ENCODE results near the gene STAT1.
"Not testable (repeated sequence)": the region's sequence is repeated elsewhere in the genome, so short reads cannot be mapped to it uniquely, and the experiment has no call there.

Gene STAT1

DNA sequence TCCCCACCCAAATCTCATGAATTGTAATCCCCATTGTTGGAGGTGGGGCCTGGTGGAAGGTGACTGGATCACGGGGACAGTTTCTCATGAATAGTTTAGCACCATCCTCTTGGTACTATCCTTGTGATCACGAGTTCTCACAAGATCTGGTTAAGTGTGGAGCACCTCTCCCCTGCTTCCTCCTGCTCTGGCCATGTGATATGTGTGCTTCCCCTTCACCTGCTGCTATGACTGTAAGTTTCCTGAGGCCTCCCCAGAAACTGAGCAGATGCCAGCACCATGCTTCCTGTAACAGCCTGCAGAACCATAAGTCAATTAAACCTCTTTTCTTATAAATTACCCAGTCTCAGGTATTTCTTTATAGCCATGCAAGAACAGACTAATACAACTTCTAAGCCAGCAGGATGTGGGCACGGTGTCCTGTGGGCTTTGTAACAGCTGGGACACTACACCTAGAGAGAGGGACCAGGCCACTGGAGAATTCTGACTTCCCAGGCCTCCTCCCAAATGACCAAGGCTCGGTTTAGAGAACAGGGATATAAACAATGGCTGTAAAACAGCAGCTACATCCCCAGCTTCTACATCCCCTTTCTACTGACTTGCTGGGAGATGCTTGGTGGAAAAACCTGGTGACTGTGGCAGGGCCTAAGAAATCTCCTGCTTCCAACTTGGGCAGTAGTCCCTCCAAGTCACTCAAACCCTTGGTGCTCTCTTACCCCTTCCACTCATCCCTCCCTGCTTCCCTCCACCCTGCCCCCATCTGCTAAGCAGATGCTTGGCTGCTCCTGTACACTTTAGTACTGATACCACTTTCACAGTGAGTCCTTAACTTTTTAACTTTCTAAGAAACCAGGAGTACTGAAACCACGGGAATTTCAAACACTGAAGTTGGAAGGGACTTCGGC, 10.3 kb downstream of the STAT1 start:
- no peak overlapping the region for H3K4me3 Mint-ChIP-seq
- peaks cover 72% of the 10 kb centered on the region for H3K4me1 Mint-ChIP-seq

DNA sequence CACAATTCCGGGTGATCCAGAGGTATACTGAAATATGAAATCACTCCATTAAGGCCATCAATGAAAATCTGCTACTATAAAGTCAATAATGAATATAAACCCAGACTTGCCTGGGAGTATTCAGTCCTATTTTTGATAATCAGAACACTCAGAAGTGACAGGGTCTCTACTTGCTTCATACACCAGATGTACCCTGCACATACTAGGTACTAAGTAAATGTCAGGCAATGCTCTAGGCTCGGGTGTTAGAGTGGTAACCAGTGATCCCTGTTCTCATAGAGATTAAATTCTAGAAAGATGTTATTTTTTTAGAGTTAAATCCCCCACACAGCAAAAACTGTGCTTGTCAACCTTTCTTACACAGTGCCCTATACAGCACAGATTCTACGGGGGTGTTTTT, 12.3 kb downstream of the STAT1 start:
- ATAC-seq (no peak), DNase-seq (ENCODE audit: low spot score in 2 of 2) (no peak)
- H3K27ac Mint-ChIP-seq, result peak overlapping the region; percentile 67
- peaks cover 100% of the 10 kb centered on the region for H3K36me3 Mint-ChIP-seq
- no peak overlapping the region for H3K4me3 Mint-ChIP-seq
- H3K4me1 Mint-ChIP-seq, result peaks cover 67% of the 10 kb centered on the region
- H3K9me3 Mint-ChIP-seq, result peaks cover 5% of the 10 kb centered on the region

More for the DNA sequence above, 10.3 kb downstream of the STAT1 start:
- Mint-ChIP-seq H3K36me3 (peaks cover 100% of the 10 kb centered on the region), H3K9me3 (peaks cover 5% of the 10 kb centered on the region), H3K27ac (peak overlapping the region; percentile 84)
- no peak for ATAC-seq
- no peak for DNase-seq (ENCODE audit: low spot score in 2 of 2)

DNA sequence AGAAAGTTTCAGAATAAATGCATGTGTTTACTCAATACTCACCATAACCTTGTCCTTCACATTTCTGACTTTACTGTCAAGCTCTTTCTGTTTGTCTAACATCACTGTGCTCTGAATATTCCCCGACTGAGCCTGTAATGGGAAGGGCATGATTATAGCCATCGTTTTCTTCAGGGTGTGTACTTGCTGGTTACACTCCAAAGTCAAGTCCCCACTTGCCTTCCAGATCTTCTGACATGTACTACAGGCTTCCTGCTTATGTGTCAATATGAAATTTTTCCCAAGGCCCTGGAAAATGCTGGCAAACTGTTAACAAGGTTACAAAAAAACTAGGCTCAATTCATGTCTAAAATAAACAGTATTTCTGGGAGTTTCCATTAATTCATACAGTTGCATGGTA, 12.9 kb downstream of the STAT1 start:
- peak overlapping the region; percentile 67 for H3K27ac Mint-ChIP-seq
- ATAC-seq (peak; percentile 15), DNase-seq (ENCODE audit: low spot score in 2 of 2) (no peak)
- H3K4me3 Mint-ChIP-seq, result peak overlapping the region; percentile 1
- peaks cover 71% of the 10 kb centered on the region for H3K4me1 Mint-ChIP-seq
- peaks cover 5% of the 10 kb centered on the region for H3K9me3 Mint-ChIP-seq
- peaks cover 100% of the 10 kb centered on the region for H3K36me3 Mint-ChIP-seq

DNA sequence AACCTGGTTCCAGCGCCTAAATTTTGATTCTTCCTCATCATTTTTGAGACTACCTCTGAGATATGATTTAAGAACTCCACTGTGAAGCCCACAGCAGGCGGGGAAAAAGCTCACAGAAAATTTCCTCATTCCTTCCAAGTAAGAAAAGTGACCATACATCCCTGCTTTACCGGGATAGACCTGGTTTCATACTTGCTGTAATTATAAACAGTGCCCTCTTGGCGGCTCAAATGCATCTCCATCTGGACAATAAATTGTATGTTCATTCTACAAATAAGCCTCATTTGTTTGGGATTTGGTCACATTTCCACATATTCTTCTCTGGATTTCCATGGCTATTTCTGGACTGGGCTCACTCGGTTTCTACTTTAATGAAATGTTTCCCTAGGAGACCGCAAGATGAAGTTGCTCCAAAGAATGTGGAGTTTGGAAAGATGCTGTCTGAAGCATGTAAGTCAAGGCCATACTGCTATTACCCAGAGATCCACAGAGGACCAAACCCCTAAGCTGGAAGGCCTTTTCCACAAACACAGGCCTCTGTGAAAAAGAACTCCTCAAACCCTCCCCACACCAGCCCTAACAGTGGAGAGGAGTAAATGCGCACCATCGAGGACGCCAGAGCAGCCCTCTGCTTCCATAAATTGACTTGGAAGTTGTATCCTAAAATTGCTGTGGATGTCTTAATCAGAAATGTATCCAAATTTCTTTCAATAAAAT, 13.9 kb downstream of the STAT1 start:
- Mint-ChIP-seq H3K36me3 (peaks cover 100% of the 10 kb centered on the region), H3K4me3 (no peak overlapping the region), H3K9me3 (peaks cover 10% of the 10 kb centered on the region), H3K4me1 (peaks cover 77% of the 10 kb centered on the region), H3K27ac (peak overlapping the region; percentile 67)
- ATAC-seq, result no peak
- DNase-seq (ENCODE audit: low spot score in 2 of 2), result no peak

DNA sequence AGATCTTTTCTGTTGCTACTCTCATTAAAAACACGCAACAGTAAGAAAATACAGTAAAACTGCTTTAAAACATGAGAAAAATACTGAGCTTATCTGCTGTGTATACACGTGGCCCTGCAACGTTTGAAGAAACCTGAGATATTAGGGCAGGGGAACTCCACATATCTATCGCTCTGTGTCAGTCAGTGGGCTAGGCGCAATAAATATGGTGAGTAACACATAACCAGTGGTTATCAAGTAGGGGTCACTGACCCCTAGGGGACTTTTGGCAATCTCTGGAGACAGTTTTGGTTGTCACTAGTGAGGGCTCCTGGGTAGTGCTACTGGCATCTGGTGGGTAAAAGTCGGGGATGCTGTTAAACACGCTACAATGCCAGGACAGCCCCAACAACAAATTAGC, 14.9 kb downstream of the STAT1 start:
- Mint-ChIP-seq H3K4me1 (peaks cover 79% of the 10 kb centered on the region), H3K9me3 (peaks cover 13% of the 10 kb centered on the region), H3K27ac (peak overlapping the region; percentile 67), H3K36me3 (peaks cover 100% of the 10 kb centered on the region), H3K4me3 (no peak overlapping the region)
- ATAC-seq (peak; percentile 93), DNase-seq (ENCODE audit: low spot score in 2 of 2) (no peak)

DNA sequence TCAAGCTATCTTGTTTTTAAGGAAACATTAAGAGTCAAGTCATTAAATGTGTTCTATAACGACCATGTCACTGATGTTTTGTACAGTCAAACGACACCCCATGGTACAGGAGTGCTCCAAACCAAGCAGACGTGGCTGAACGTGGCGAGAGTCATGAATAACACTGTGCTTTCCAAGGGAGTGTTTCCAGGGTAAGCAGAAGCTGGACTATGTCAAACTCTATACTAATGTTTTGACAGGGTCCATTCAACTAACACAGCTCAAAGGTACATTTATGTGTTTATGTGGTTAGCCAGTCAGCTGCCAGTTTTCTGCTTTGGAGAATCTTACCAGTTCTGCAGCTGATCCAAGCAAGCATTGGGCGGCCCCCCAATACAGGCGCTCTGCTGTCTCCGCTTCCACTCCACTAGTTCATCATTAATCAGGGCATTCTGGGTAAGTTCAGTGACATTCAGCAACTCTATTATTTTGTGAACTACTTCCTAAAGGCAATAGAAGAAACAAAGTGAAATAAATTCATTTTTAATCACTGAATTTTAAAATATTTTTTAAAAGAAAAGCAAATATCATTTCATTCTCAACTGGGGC, 16.4 kb downstream of the STAT1 start:
- Mint-ChIP-seq H3K9me3 (peaks cover 8% of the 10 kb centered on the region), H3K36me3 (peaks cover 100% of the 10 kb centered on the region), H3K27ac (peak overlapping the region; percentile 83), H3K4me1 (peaks cover 72% of the 10 kb centered on the region), H3K4me3 (no peak overlapping the region)
- DNase-seq (ENCODE audit: low spot score in 2 of 2), result no peak
- ATAC-seq, result no peak

DNA sequence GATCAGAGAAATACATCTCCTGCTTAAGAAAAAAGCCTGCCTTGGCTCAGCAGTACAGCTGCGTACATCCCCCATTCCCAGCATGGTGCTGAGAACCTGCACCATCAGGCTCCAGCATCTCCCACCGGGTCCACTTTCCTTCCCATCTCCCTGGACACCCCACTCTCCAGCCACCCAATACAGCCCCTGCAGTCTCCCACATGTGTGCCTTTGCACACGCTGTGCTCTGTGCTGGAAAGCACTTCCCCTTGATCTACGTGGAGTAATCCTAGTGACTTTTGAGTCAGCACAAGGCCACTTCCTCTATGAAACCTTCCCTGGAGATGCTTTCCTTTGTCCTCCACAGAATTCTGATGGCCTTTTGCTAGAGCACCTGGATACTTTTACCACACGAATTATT, 17.0 kb downstream of the STAT1 start:
- ATAC-seq (no peak), DNase-seq (ENCODE audit: low spot score in 2 of 2) (no peak)
- H3K4me1 Mint-ChIP-seq, result peaks cover 66% of the 10 kb centered on the region
- H3K9me3 Mint-ChIP-seq, result peaks cover 8% of the 10 kb centered on the region
- peaks cover 100% of the 10 kb centered on the region for H3K36me3 Mint-ChIP-seq
- H3K27ac Mint-ChIP-seq, result peak overlapping the region; percentile 83
- no peak overlapping the region for H3K4me3 Mint-ChIP-seq

DNA sequence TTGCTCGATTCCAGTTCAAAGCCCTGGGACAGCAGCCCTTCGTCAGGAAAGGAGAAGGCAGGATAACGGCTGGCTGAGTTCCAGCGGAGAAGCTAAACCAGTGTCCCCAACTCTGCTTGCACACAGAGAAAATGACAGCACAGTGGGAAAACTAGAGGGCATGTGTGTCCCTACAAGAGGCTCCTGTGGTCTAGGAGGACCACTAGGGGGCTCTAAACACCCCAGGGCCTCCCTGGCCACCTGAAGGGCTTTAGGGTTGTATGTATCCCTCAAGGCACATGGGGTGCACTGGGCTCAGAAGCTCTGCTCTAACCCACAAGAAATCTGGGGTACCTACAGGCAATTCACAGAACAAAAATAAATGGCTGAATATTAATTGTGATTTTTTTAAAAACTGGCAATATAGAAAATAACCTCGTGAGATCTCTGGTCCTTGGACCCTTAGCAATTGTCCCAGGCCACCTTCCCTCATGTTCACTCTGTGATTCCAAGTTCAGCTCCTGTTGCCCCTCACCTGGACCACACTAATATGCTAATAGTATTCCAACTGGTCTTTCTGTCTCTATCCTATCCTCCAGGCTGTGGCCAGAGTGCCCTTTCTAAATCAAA, 17.5 kb downstream of the STAT1 start:
- H3K4me3 Mint-ChIP-seq, result no peak overlapping the region
- H3K4me1 Mint-ChIP-seq, result peaks cover 61% of the 10 kb centered on the region
- no peak for DNase-seq (ENCODE audit: low spot score in 2 of 2)
- H3K9me3 Mint-ChIP-seq, result peaks cover 8% of the 10 kb centered on the region
- peak overlapping the region; percentile 83 for H3K27ac Mint-ChIP-seq
- peaks cover 100% of the 10 kb centered on the region for H3K36me3 Mint-ChIP-seq
- ATAC-seq, result peak; percentile 50

DNA sequence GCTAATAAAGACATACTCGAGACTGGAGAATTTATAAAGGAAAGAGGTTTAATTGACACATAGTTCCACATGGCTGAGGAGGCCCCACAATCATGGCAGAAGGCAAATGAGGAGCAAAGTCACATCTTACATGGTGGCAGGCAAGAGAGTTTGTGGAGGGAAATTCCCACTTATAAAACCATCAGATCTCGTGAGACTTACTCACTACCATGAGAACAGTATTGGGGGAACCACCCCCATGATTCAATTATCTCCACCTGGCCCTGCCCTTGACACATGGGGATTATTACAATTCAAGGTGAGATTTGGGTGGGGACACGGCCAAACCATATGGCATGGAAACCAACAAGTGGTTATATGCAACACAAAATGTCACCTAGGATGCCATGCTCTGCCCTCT, 18.7 kb downstream of the STAT1 start:
- H3K36me3 Mint-ChIP-seq, result peaks cover 100% of the 10 kb centered on the region
- peak overlapping the region; percentile 83 for H3K27ac Mint-ChIP-seq
- not testable (repeated sequence) for H3K4me3 Mint-ChIP-seq; DNase-seq (ENCODE audit: low spot score in 2 of 2); H3K9me3 Mint-ChIP-seq; ATAC-seq
- H3K4me1 Mint-ChIP-seq, result peaks cover 50% of the 10 kb centered on the region

DNA sequence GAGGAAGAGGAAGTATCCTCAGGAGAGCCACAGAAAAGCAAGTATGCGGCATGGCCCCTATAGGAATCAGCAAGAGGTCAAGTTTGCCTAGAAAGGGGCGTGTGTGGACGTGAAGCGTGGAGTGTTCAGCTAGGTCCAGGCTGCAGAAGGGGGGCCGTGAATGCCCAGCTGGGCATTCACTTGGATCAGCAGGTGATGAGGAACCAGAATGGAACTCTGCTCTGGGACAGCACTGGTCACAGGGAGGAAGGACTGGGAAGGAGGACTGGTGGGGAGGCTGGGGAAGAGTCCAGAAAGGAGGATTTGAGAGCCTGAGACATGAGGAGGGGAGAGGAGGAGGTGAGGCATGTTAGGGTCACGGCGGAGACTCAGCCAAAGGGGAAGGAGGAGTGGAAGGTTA, 19.8 kb downstream of the STAT1 start:
- H3K4me3 Mint-ChIP-seq, result no peak overlapping the region
- DNase-seq (ENCODE audit: low spot score in 2 of 2) (no peak), ATAC-seq (no peak)
- peak overlapping the region; percentile 83 for H3K27ac Mint-ChIP-seq
- H3K9me3 Mint-ChIP-seq, result peaks cover 8% of the 10 kb centered on the region
- peaks cover 38% of the 10 kb centered on the region for H3K4me1 Mint-ChIP-seq
- peaks cover 100% of the 10 kb centered on the region for H3K36me3 Mint-ChIP-seq

DNA sequence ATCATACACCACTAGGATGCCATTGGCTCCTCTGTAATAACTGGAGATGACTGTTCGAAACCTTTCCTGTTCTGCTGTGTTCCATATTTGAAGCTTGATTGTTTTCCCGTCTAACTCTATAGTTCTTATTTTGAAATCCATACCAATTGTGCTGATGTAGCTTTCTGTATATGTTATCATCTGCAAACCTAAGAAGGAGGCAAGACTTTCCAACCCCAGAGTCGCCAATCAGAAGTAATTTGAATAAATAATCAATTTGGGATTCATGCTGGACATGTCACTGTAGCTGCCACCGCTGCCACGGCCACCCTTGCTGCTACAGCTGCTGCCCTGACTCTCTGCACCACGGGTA, 20.7 kb downstream of the STAT1 start:
- Mint-ChIP-seq H3K9me3 (peaks cover 8% of the 10 kb centered on the region), H3K27ac (peak overlapping the region; percentile 83), H3K4me1 (peaks cover 34% of the 10 kb centered on the region), H3K4me3 (no peak overlapping the region), H3K36me3 (peaks cover 100% of the 10 kb centered on the region)
- DNase-seq (ENCODE audit: low spot score in 2 of 2), result no peak
- ATAC-seq, result no peak

DNA sequence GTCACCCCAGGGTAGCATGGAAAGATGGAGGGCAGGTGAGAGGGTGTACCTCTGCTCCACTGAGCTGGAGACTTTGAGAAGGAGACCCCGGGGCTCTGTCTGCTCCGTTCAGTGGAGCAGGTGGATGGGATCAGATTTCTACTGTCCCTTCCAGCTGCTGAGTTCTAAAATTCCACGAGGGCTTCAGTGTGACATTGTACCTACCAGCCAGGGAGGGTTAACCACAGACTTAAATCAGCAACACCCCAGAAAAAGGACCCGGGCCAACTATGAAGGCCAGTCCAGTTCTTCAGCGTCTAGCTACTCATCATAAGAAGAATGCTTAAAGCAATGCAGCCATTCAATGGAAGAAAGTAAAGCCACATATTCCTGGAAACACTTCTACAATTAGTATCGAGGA, 23.8 kb downstream of the STAT1 start:
- Mint-ChIP-seq H3K36me3 (peaks cover 100% of the 10 kb centered on the region), H3K4me1 (peaks cover 21% of the 10 kb centered on the region), H3K27ac (no peak overlapping the region), H3K4me3 (no peak overlapping the region), H3K9me3 (peaks cover 3% of the 10 kb centered on the region)
- ATAC-seq, result no peak
- DNase-seq (ENCODE audit: low spot score in 2 of 2), result no peak

DNA sequence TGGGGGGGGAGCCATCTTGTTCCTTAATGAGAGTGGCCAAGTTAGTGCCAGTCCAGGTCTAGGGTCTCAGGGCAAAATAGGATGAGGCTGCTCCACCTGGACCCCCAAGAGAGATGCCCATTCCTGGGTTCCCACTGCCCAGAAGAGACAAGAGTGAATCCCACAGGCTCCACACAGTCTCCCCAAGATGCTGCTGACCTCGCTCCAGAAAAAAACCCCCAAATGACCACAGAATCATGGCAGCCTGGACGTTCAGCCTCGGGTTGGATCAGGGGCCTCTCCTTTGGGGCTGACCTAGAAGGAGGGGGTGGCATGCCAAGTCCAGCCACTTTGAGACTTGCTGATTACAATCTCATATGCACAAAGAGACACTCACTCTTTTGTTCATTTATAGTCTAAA, 25.1 kb downstream of the STAT1 start:
- no peak overlapping the region for H3K4me3 Mint-ChIP-seq
- no peak for ATAC-seq
- no peaks in the 10 kb centered on the region for H3K9me3 Mint-ChIP-seq
- peaks cover 100% of the 10 kb centered on the region for H3K36me3 Mint-ChIP-seq
- peak overlapping the region; percentile 81 for H3K27ac Mint-ChIP-seq
- peaks cover 20% of the 10 kb centered on the region for H3K4me1 Mint-ChIP-seq
- no peak for DNase-seq (ENCODE audit: low spot score in 2 of 2)

DNA sequence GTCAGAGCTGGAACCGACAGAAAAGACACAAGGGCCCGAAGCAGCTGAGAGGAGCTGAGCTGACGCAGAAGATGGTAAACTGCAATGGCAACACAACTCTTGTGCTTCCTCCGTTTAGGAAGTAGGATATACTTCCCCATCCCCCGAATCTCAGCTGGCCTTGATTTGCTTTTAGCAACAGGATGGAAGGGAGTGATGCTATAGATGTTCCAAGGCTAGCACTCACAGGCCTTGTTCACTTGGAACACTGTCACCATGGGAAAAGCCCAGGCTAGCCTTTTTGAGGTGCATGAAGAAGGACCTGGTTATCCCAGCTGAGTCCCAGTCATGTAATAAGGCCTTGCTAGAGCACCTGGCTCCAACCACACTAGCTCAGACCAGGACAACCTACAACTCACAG, 26.0 kb downstream of the STAT1 start:
- H3K27ac Mint-ChIP-seq, result peak overlapping the region; percentile 81
- H3K4me1 Mint-ChIP-seq, result peaks cover 19% of the 10 kb centered on the region
- ATAC-seq (no peak), DNase-seq (ENCODE audit: low spot score in 2 of 2) (no peak)
- H3K4me3 Mint-ChIP-seq, result no peak overlapping the region
- no peaks in the 10 kb centered on the region for H3K9me3 Mint-ChIP-seq
- peaks cover 100% of the 10 kb centered on the region for H3K36me3 Mint-ChIP-seq

DNA sequence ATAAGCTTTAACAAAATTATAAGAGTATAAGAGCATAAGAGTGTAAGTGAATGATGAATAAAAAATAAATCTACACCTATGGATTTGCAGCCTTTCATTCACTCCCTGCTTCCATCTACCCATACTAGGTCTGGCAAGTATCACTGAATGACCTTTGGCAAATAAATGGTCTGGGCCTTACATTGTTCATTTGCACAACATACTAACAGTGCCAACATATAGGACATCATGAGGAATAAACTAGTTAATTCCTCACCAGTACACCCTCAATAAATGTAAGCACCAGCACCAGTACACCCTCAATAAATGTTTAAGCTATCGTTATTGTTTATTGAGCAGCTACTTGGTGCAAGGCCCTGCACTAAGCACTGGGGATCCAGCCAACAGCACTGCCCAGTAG, 26.9 kb downstream of the STAT1 start:
- peaks cover 26% of the 10 kb centered on the region for H3K4me1 Mint-ChIP-seq
- no peak for ATAC-seq
- no peak overlapping the region for H3K4me3 Mint-ChIP-seq
- no peaks in the 10 kb centered on the region for H3K9me3 Mint-ChIP-seq
- peak overlapping the region; percentile 81 for H3K27ac Mint-ChIP-seq
- DNase-seq (ENCODE audit: low spot score in 2 of 2), result no peak
- H3K36me3 Mint-ChIP-seq, result peaks cover 100% of the 10 kb centered on the region

Measured in stimulated activated effector memory CD8-positive, alpha-beta T cell treated with anti-CD3 and anti-CD28 coated beads, Interleukin-12 subunit alpha, Interleukin-12 subunit beta, amount 100 ng/mL, for 72 hours (primary cell).